HG02981 (cell line): ENCODE measurements around the gene CEACAM16.
"Not testable (repeated sequence)": the region's sequence is repeated elsewhere in the genome, so short reads cannot be mapped to it uniquely, and the experiment has no call there.

Experiments used
- ATAC-seq: cut with Tn5 transposase; IDR thresholded peaks from one replicate; pipeline ENCODE4 v1.9.1; 2021; ENCODE audit warnings: mild to moderate bottlenecking, moderate library complexity; ENCODE audit not compliant: unreplicated experiment

CEACAM16 gene

GRCh38 chr19:44703336-44704078 is 4.6 kb downstream of the CEACAM16 start:
- ATAC-seq: no peak

DNA sequence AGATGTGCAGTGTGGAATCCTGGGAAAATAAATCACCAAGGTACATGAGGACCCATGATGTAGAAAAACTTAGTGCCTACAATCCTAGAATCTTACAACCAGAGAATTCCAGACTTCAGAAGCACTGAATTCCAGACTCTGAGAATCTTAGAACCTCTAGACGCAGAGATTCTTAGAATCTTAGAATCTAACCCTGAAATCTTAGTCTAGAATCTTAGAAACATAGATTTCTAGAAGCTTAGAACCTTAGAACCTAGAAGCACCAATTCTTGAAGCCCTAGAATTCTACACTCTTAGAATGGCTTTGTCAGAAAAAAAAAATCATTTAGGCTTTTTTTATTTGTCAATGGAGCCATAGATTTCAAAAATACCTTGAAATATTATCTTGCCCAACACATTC is 6.0 kb downstream of the CEACAM16 start:
- no peak for ATAC-seq

DNA sequence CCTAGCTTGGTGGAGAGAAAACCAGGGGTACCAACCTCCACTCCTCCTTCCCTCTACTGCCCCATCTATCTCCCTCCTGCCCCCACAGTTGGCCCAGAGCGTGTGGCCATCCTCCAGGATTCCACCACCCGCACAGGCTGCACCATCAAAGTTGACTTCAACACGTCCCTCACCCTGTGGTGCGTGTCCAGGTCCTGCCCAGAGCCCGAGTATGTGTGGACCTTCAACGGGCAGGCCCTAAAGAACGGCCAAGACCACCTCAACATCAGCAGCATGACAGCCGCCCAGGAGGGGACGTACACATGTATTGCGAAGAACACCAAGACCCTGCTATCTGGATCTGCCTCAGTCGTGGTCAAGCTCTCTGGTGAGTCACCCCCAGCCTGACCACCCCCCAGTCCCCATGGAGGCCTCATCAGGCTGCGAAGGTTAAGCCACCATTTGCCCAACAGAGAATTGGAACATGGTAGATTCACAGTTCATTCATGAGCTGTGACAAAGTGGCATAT is 6.6 kb downstream of the CEACAM16 start:
- no peak for ATAC-seq

DNA sequence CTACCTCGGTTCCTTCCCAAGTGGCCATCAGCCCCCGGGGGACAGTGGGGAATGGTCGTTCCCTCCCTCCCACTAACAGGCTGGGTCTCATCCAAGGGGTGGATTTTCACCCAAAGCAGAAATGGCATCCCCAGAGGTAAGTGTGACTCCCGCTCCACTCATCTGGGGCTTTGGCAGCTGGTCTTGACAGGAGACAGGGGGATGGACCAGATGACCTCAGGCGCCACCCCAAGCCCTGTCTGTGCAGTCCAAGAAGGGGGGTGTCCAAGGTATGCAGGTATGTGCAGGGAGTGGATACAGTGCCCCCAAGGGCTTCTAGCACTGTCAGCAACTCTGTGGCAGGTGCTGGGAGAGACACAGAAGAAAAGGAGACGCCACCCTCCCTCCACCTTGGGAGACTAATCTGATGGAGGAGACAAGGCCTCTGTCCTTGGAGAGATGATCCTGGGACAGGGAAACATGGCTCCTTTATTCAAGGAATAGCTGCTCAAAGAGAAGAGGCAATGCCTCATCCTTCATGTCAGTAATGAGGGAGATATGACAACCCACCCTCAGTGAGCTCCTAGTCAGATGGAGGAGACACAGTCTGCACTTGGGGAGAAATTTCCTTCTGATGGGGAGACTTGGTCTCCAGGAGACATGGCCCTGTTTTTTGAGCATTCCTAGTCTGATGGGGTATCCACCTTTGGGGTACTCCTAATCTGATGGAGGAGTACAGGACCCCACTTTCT is 7.7 kb downstream of the CEACAM16 start:
- ATAC-seq: no peak

DNA sequence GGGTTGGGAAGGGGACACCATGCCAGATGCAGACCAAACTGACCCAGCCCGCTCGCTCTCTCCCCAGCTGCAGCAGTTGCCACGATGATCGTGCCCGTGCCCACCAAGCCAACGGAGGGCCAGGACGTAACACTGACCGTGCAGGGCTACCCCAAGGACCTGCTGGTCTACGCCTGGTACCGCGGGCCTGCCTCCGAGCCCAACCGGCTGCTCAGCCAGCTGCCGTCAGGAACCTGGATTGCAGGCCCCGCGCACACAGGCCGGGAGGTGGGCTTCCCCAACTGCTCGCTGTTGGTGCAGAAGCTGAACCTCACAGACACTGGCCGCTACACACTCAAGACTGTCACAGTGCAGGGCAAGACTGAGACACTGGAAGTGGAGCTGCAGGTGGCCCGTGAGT is 8.8 kb downstream of the CEACAM16 start:
- no peak for ATAC-seq

- ATAC-seq: no peak
These were observed 10.0 kb downstream of the CEACAM16 start for GRCh38 chr19:44708940-44709339.

DNA sequence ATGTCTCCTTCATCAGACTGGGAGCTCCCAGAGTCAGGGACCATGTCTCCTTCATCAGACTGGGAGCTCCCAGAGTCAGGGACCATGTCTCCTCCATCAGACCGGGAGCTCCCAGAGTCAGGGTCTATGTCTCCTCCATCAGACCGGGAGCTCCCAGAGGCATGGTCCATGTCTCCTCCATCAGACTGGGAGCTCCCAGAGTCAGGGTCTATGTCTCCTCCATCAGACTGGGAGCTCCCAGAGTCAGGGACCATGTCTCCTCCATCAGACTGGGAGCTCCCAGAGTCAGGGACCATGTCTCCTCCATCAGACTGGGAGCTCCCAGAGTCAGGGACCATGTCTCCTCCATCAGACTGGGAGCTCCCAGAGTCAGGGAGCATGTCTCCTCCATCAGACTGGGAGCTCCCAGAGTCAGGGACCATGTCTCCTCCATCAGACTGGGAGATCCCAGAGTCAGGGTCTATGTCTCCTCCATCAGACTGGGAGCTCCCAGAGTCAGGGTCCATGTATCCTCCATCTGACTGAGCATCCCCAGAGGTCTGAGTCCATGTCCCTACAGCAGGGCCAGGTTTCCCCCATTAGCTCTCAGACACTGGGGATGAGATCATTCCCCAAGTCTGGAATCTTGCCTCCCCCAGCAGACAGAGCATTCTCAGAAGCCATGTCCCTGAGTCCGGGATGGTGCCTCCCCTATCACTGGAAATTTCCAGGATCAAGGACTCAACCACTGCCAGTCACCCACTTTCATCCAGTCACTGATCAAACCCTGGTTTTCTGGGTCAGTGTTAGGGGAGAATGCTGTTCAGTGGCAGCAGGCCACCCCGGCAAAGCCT is 10.7 kb downstream of the CEACAM16 start:
- not testable (repeated sequence) for ATAC-seq

DNA sequence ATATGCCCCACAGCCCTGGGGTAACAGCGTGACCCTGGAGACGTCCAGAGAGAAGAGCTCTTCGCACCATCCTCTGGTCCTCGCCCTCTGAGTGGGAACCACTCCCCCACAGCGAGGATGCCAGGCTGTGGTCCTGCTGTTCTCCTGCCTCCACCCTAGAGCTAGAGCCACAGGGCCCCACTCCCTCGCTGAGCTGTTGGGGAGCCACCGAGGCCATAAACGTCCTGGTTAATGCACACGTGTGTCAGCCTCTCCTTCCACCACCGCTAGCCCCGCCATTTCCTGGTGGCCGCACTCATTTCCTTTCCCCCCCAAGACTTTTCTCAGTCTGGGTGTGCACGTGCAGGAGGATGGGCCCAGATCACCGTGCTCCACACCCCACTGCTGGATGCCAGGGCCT is 11.5 kb downstream of the CEACAM16 start:
- no peak for ATAC-seq

DNA sequence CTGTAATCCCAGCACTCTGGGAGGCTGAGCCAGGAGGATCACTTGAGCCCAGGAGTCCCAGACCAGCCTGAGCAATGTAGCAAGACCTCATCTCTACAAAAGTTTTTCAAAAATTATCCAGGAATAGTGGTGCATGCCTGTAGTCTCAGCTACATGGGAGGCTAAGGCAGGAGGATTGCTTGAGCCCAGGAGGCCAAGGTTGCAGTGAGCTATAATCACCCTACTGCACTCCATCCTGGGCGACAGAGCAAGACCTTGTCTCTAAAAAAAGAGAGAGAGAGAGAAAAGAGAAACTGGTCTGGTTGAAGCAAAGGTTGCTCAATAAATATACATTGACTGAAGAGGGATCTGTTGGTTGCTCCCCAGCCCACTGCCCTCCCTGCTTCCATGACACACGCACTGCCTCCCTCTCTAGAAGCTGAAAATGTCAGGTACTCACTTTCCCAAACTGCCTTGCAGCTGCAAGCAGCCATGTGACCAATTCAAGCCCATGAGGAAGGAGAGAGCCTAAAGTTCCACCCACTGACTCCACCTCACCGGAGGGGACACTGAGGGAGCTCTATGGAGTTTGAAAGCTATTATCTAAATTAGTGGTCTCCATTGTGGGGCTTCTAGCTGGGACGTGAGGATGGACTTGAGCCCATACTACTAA is 14.0 kb downstream of the CEACAM16 start:
- no peak for ATAC-seq

DNA sequence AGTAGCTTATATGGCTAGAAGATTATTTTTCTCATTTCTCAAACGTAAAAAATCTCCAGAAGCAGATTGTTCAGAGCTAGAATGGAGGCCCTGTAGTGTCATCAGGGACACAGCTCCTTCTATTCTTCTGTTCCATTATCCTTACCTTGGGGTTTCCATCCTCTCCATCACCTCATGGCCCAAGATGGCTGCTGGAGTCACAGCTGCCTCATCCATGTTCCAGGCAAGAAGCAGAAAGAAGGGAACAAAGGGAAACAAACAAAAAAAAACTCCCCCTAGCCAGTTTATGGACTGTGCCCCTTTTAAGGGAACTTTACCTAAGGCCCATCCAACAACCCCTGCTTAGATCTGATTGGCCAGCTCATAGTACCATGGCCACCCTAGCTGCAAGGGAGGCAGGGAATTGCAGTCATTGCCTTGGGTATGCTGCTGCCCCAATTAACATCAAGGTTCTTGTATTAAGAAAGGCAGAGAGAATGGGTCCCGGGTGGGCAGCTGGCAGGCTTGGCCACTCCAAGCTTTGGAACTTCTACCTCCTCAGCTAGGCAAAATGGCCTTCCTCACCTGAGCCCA is 15.7 kb downstream of the CEACAM16 start:
- no peak for ATAC-seq

- no peak for ATAC-seq
These were observed 18.7 kb downstream of the CEACAM16 start for GRCh38 chr19:44717603-44718002.

GRCh38 chr19:44718441-44719261 is 19.7 kb downstream of the CEACAM16 start:
- no peak for ATAC-seq

- ATAC-seq: no peak
These were observed 20.3 kb downstream of the CEACAM16 start for GRCh38 chr19:44719262-44719701.

DNA sequence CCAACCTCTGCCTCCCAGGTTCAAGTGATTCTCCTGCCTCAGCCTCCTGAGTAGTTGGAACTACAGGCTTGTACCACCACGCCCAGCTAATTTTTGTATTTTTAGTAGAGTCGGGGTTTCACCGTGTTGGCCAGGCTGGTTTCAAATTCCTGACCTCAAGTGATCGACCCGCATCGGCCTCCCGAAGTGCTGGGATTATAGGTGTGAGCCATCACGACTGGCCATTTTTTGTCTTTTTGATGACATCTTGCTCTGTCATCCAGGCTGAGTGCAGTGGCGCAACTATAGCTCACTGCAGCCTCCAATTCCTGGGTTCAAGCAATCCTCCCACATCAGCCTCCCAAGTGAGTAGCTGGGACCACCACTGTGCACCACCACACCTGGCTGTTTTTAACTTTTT is 21.4 kb downstream of the CEACAM16 start:
- ATAC-seq: not testable (repeated sequence)

DNA sequence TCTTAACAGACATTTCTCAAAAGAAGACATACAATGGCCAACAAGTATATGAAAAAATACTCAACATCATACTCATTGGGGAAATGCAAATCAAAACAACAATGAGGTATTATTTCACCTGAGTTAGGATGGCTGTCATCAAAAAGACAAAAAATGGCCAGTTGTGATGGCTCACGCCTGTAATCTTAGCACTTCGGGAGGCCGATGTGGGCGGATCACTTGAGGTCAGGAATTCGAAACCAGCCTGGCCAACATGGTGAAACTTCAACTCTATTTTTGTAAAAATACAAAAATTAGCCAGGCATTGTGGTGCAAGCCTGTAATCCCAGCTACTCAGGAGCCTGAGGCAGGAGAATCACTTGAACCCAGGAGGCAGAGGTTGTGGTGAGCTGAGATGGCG is 22.0 kb downstream of the CEACAM16 start:
- no peak for ATAC-seq

DNA sequence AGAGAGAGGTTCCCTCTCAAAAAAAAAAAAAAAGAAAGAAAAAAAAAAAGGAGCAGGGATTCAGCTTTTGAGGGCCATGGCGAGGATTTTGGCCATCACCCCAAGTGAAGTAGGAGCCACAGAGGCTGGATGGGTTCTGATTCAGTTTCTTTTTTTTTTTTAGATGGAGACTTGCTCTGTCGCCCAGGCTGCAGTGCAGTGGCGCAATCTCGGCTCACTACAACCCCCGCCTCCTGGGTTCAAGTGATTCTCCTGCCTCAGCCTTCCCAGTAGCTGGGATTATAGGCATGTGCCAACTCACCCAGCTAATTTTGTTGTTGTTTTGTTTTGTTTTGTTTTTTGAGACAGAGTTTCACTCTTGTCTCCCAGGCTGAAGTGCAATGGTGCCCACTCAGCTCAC is 22.4 kb downstream of the CEACAM16 start:
- ATAC-seq: not testable (repeated sequence)

DNA sequence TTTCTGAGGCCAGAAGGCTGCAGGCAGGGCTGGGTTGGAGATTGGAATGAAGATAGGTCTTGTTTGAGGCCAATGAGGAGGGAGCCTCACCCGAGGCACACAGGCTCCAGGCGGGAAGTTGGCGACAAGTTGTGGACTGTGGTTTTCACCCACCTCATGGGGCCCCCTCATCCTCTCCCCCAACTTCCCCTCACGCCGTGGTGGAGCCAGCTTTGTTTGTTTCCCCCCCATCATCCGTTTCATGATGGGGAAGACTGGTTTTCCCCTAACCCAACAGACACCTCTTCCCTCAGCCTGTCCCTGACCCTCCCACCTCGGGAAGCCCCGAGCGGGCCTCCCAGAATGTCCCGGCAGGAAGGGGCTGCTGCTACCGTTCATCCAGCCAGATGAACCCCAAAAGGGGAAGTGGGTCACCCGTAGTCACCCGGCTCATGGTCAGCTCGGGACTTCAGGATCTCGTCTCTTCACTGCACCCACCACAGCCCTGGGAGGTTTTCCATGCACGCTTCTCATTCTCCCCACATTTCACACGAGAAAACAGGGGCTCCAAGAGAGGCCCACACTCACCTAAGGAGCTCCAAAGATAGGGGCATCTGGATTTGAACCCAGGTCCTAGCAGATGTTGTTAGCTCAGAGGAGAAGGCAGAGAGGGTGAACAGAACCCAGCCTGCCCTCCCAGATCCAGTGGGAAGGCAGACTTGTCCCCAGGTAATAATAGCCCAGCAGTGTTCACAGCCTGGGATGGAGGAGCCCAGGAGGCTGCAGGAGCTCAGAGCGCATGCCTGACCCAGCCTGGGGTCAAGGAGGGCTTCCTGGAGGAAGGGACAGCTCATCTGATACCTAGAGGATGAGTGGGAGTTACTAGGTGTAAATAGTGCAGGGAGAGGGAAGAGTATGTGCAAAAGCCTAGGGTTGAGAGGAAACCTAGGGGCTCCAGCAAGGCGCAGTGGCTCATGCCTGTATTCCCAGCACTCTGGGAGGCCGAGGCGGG is 23.5 kb downstream of the CEACAM16 start:
- no peak for ATAC-seq

DNA sequence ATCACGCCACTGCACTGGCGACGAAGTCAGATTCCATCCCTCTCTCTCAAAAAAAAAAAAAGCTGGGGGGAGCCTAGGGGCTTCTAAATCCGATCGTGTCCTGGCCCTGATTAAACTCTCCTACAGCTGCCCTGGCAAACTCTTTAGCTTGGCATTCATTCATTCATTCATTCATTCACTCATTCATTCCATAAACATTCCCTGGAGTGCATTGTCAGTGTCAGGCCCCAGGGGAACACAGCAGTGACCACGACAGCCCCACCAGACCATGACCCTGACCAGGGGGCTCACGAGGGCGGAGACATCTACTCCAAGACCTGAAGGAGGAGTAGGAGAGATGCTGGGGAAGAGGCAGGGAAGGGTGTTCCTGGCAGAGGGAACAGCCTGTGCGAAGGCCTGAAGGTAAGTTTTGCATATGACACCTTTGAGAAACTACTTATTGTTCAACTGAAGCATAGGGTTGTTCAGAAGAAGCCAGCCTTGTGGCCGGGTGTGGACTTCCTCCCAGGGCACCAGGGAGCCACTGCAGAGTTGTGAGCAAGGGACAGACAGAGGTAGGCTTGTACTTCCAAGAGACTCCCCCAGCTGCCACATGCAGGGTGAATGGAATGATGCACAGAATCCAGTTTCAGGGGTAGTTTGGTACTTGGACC is 24.5 kb downstream of the CEACAM16 start:
- no peak for ATAC-seq
